KMS-11 (cell line): ENCODE results near the gene NUMA1.

Experiments
- H2AFZ ChIP-seq: fragments of 200-600 bp; sonication (generic); 2 replicates; pipeline ENCODE4 v1.6.1; 2016; ENCODE audit warnings: antibody characterized with exemption, mixed run types, low read depth
- H3K27ac ChIP-seq: fragments of 200-600 bp; sonication (generic); 2 replicates; pipeline ENCODE4 v1.6.1; 2016; ENCODE audit warnings: mild to moderate bottlenecking, mixed run types
- H3K27me3 ChIP-seq: fragments of 200-600 bp; sonication (generic); 2 replicates; pipeline ENCODE4 v1.6.1; 2017; ENCODE audit warnings: mild to moderate bottlenecking, low read depth, mixed run types, moderate library complexity; ENCODE audit not compliant: insufficient read depth
- H3K36me3 ChIP-seq: fragments of 200-600 bp; sonication (generic); 2 replicates; pipeline ENCODE4 v1.6.1; 2017; ENCODE audit warnings: mild to moderate bottlenecking, mixed run types; ENCODE audit not compliant: insufficient read depth
- H3K4me1 ChIP-seq: fragments of 200-600 bp; sonication (generic); 2 replicates; pipeline ENCODE4 v1.6.1; 2016; ENCODE audit warnings: mild to moderate bottlenecking, low read depth, mixed run types; ENCODE audit not compliant: poor library complexity, severe bottlenecking
- H3K4me2 ChIP-seq: fragments of 200-600 bp; sonication (generic); 2 replicates; pipeline ENCODE4 v1.7.0; 2016; ENCODE audit warnings: mild to moderate bottlenecking, mixed run types
- H3K4me3 ChIP-seq: fragments of 200-600 bp; sonication (generic); IDR thresholded peaks from 2 replicates; pipeline ENCODE4 v1.6.1; 2017; ENCODE audit warnings: low read depth, low read length, mixed read lengths; ENCODE audit not compliant: insufficient read depth
- H3K79me2 ChIP-seq: fragments of 200-600 bp; sonication (generic); 2 replicates; pipeline ENCODE4 v1.6.1; 2016; ENCODE audit warnings: low read depth, mixed run types; ENCODE audit not compliant: insufficient read depth
- H3K9ac ChIP-seq: fragments of 200-600 bp; sonication (generic); 2 replicates; pipeline ENCODE4 v1.6.1; 2016; ENCODE audit warnings: mild to moderate bottlenecking, mixed run types
- H4K20me1 ChIP-seq: fragments of 200-600 bp; sonication (generic); 2 replicates; pipeline ENCODE4 v1.6.1; 2016; ENCODE audit warnings: mild to moderate bottlenecking, mixed run types; ENCODE audit not compliant: insufficient read depth
- CTCF ChIP-seq: fragments of 200-600 bp; sonication (generic); conservative IDR thresholded peaks from 2 replicates; pipeline ENCODE4 v1.6.1; 2017; ENCODE audit warnings: low read depth, mild to moderate bottlenecking, antibody characterized with exemption, low read length, moderate library complexity, mixed read lengths

NUMA1 gene

GRCh38 chr11:72069787-72070251 lies 10.5 kb downstream of the NUMA1 start:
- no peak overlapping the region for H3K9ac ChIP-seq
- H3K79me2 ChIP-seq, result peaks cover 68% of the 10 kb centered on the region
- peak overlapping the region; percentile 38; the same call in 1 of the 2 replicates for H3K27ac ChIP-seq
- no peaks in the 10 kb centered on the region for H3K27me3 ChIP-seq
- peak overlapping the region; percentile 65 for H3K4me2 ChIP-seq
- peaks cover 57% of the 10 kb centered on the region for H3K4me1 ChIP-seq
- H2AFZ ChIP-seq, result no peak overlapping the region
- no peaks in the 10 kb centered on the region for H4K20me1 ChIP-seq
- no peak overlapping the region for H3K4me3 ChIP-seq
- no peaks in the 10 kb centered on the region for H3K36me3 ChIP-seq
- no peak for TF ChIP-seq CTCF

GRCh38 chr11:72069200-72069599 lies 11.1 kb downstream of the NUMA1 start:
- Histone ChIP-seq H3K27ac (peak overlapping the region; percentile 38; the same call in 1 of the 2 replicates), H3K4me1 (peaks cover 57% of the 10 kb centered on the region), H3K9ac (no peak overlapping the region), H4K20me1 (no peaks in the 10 kb centered on the region), H3K79me2 (peaks cover 63% of the 10 kb centered on the region), H3K4me2 (peak overlapping the region; percentile 65), H3K36me3 (no peaks in the 10 kb centered on the region), H3K4me3 (no peak overlapping the region), H2AFZ (no peak overlapping the region), H3K27me3 (no peaks in the 10 kb centered on the region)
- no peak for TF ChIP-seq CTCF

GRCh38 chr11:72067676-72068075 lies 12.7 kb downstream of the NUMA1 start:
- no peak overlapping the region for H3K27ac ChIP-seq
- peaks cover 48% of the 10 kb centered on the region for H3K79me2 ChIP-seq
- no peak overlapping the region for H3K4me3 ChIP-seq
- H3K4me1 ChIP-seq, result peaks cover 53% of the 10 kb centered on the region
- no peaks in the 10 kb centered on the region for H3K27me3 ChIP-seq
- TF ChIP-seq CTCF, result no peak
- H4K20me1 ChIP-seq, result no peaks in the 10 kb centered on the region
- H2AFZ ChIP-seq, result no peak overlapping the region
- no peak overlapping the region for H3K4me2 ChIP-seq
- no peaks in the 10 kb centered on the region for H3K36me3 ChIP-seq
- H3K9ac ChIP-seq, result no peak overlapping the region

- Histone ChIP-seq H3K4me1 (peaks cover 49% of the 10 kb centered on the region), H2AFZ (no peak overlapping the region), H3K79me2 (peaks cover 44% of the 10 kb centered on the region), H3K36me3 (no peaks in the 10 kb centered on the region), H3K27ac (no peak overlapping the region), H3K9ac (no peak overlapping the region), H3K4me2 (no peak overlapping the region), H3K27me3 (no peaks in the 10 kb centered on the region), H3K4me3 (no peak overlapping the region), H4K20me1 (no peaks in the 10 kb centered on the region)
- TF ChIP-seq CTCF, result no peak
Measured at GRCh38 chr11:72067266-72067665, 13.1 kb downstream of the NUMA1 start.
